AG09309 (cell line): ENCODE measurements around the gene ABHD18.
"Not testable (repeated sequence)": the region's sequence is repeated elsewhere in the genome, so short reads cannot be mapped to it uniquely, and the experiment has no call there.

Experiments
- DNase-seq: peaks from one replicate; pipeline ENCODE4 v3.0.0-alpha.2; 2010; ENCODE audit warnings: low read depth
- H3K4me3 ChIP-seq: 2 replicates; pipeline ENCODE4 v1.5.1; 2011; ENCODE audit warnings: mild to moderate bottlenecking, low read depth, low read length, moderate library complexity; ENCODE audit not compliant: control insufficient read depth
- CTCF ChIP-seq: IDR thresholded peaks from 2 replicates; pipeline ENCODE4 v1.5.1; 2011; ENCODE audit warnings: mild to moderate bottlenecking, low read depth, low read length, inconsistent platforms; ENCODE audit not compliant: insufficient read depth, control insufficient read depth; ENCODE audit errors: missing control alignments

Gene ABHD18

DNA sequence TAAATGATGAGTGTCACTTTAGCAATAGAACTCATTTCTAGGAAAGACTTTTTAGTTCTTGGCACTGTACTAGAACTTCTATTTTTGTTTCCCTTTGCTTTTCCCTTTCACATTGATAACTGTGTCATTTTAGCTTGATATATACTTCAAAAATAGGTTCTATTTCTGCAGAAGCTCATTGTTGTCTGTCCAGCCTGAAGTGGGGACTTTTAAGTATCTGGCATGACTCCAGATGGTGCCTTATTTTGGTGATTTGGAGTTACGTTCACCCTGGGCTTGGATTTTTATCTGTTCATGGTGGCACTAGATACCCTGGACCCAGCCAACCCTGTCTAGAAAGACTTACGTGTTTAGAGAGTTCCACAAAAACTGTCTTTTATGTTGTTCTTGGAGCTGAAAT is 3.4 kb downstream of the ABHD18 start:
- no peak for DNase-seq

DNA sequence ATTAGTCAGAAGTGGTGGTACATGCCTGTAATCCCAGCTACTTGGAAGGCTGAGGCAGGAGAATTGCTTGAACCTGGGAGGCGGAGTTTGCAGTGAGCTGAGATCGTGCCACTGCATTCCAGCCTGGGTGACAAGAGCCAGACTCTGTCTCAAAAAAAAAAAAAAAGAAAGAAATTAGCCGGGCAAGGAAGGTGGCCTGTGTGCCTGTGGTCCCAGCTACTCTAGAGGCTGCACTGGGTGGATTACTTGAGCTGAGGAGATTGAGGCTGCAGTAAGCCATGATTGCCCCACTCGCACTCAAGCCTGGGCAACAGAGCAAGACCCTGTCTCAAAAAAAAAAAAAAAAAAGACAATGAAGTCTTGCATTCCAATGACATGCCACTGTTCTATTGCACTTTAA is 5.7 kb downstream of the ABHD18 start:
- not testable (repeated sequence) for DNase-seq, H3K4me3 ChIP-seq

More for the DNA sequence above, 3.4 kb downstream of the ABHD18 start:
- H3K4me3 ChIP-seq: no peak overlapping the region
- no peak for TF ChIP-seq CTCF

DNA sequence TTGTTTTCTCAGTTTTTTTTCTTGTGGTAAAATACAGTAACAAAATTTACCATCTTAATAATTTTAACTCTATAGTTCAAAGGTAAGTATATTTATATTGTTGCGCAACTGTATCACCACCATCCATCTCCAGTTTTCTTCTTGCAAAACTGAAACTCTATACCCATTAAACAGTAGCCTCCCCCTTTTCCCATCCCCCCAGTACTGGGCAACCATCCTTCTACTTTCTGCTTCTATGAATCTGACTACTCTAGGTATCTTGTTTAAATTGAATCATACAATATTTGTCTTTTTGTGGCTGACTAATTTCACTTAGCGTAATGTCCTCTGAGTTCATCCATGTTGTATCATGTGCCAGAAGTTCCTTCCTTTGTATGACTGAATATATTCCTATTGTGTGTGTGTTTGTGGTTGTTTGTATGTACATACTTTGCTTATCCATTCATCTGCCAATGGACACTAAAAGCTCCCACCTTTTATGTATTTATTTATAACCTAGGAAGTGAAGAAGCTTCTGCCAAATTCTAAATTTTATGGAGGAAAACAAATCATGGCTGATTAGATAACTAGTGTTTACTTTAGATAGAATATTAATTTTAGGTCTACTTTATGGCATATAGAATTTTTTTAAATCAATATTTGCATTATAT is 10.0 kb downstream of the ABHD18 start:
- H3K4me3 ChIP-seq: no peak overlapping the region
- no peak for TF ChIP-seq CTCF
- no peak for DNase-seq

GRCh38 chr4:127978930-127979329 is 13.7 kb downstream of the ABHD18 start:
- no peak overlapping the region for H3K4me3 ChIP-seq
- no peak for TF ChIP-seq CTCF
- DNase-seq: no peak

- TF ChIP-seq CTCF: no peak
- no peak overlapping the region for H3K4me3 ChIP-seq
- no peak for DNase-seq
Measured at GRCh38 chr4:127982445-127982844, 17.2 kb downstream of the ABHD18 start.

DNA sequence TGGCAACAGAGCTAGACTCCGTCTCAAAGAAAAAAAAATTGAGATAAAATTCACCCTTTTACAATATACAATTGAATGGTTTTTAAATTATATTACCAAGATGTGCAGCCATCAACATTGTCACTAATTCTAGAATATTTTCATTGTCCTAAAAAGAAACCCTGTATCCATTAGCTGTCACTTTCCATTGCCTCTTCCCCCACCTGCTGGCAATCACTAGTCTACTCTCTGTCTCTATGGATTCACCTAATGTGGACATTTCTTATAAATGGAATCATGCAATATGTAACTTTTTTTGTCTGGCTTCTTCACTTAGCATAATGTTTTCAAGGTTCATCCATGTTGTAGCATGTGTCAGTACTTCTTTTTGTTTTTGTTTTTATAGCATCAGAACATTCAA is 20.8 kb downstream of the ABHD18 start:
- H3K4me3 ChIP-seq: no peak overlapping the region
- no peak for TF ChIP-seq CTCF
- DNase-seq: no peak

DNA sequence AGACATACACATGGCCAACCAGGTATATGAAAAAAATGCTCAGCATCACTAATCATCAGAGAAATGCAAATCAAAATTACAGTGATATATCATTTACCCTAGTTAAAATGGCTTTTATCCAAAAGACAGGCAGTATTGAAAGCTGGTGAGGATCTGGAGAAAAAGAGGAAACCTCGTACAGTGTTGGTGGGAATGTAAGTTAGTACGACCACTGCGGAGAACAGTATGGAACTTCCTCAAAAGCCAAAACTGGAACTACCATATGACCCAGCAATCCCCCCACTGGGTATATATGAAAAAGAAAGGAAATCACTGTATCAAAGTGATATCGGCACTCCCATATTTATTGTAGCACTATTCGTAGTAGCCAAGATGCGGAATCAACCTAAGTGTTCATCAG is 23.4 kb downstream of the ABHD18 start:
- TF ChIP-seq CTCF: no peak
- DNase-seq: no peak
- no peak overlapping the region for H3K4me3 ChIP-seq
